HG03066 (cell line): Measurements from ENCODE around the gene LINC00305.

Experiments
- ATAC-seq: cut with Tn5 transposase; IDR thresholded peaks from one replicate; pipeline ENCODE4 v1.9.1; 2021; ENCODE audit warnings: low read depth; ENCODE audit not compliant: unreplicated experiment

LINC00305 gene

GRCh38 chr18:64116571-64117175, 32.2 kb downstream of the LINC00305 start:
- ATAC-seq, result no peak

GRCh38 chr18:64115881-64116280, 33.0 kb downstream of the LINC00305 start:
- no peak for ATAC-seq

GRCh38 chr18:64111950-64112349, 36.9 kb downstream of the LINC00305 start:
- ATAC-seq, result no peak

GRCh38 chr18:64110692-64111480, 38.0 kb downstream of the LINC00305 start:
- no peak for ATAC-seq

- ATAC-seq, result no peak
These were observed 44.9 kb downstream of the LINC00305 start for GRCh38 chr18:64103986-64104385.

- ATAC-seq, result peak; percentile 42
These were observed 48.6 kb downstream of the LINC00305 start for GRCh38 chr18:64100116-64100922.

- no peak for ATAC-seq
These were observed 49.6 kb downstream of the LINC00305 start for GRCh38 chr18:64099244-64099643.

- ATAC-seq, result no peak
These were observed 51.4 kb downstream of the LINC00305 start for GRCh38 chr18:64097497-64097896.

- ATAC-seq, result no peak
These were observed 53.8 kb downstream of the LINC00305 start for GRCh38 chr18:64095056-64095455.

- ATAC-seq, result no peak
These were observed 54.7 kb downstream of the LINC00305 start for GRCh38 chr18:64094210-64094609.

GRCh38 chr18:64091526-64091925, 57.4 kb downstream of the LINC00305 start:
- no peak for ATAC-seq

- ATAC-seq, result no peak
These were observed 58.0 kb downstream of the LINC00305 start for GRCh38 chr18:64090876-64091275.

- ATAC-seq, result no peak
These were observed 65.0 kb downstream of the LINC00305 start for GRCh38 chr18:64083916-64084315.

- no peak for ATAC-seq
These were observed 66.4 kb downstream of the LINC00305 start for GRCh38 chr18:64082513-64082912.

GRCh38 chr18:64082054-64082453, 66.8 kb downstream of the LINC00305 start:
- no peak for ATAC-seq

GRCh38 chr18:64073971-64074370, 74.9 kb downstream of the LINC00305 start:
- no peak for ATAC-seq

GRCh38 chr18:64055019-64055418, 93.9 kb downstream of the LINC00305 start:
- ATAC-seq, result no peak

- no peak for ATAC-seq
These were observed 95.6 kb downstream of the LINC00305 start for GRCh38 chr18:64053246-64053645.

- no peak for ATAC-seq
These were observed 96.1 kb downstream of the LINC00305 start for GRCh38 chr18:64052772-64053171.

- ATAC-seq, result no peak
These were observed 104.3 kb downstream of the LINC00305 start for GRCh38 chr18:64044616-64045015.

GRCh38 chr18:64042728-64043358, 106.0 kb downstream of the LINC00305 start:
- no peak for ATAC-seq
